22Rv1 (cell line): ENCODE data around the gene C9.

ENCODE experiments used
- ZFX ChIP-seq: fragments of 450-650 bp; IDR thresholded peaks from 2 replicates; pipeline ENCODE4 v1.6.1; 2017; ENCODE audit warnings: antibody characterized with exemption, borderline replicate concordance
- TF ChIP-seq, protein P1 (sequence below): fragments of 450-650 bp; IDR thresholded peaks from 2 replicates; pipeline ENCODE4 v1.5.1; 2017; ENCODE audit warnings: mild to moderate bottlenecking

DNA sequence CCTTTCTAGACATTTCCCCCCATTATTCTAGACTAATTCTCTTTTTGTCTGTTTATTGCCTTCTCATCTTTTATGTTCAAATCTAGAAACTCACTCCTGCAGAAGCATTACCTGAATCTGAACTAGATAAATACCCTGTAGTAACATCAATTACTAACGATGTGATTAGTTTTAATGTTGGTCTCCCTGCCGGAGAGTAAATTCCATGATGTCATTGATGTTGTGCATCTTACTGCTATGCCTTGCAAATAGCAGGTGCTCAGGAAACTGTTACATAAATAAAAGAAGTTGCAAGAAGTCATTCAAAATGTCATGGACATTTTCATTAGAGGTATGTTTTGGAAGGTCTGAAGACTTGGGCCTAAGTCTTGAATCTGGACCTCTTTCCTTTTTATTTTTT is 23.0 kb upstream of the C9 start:
- TF ChIP-seq, protein P1, sequence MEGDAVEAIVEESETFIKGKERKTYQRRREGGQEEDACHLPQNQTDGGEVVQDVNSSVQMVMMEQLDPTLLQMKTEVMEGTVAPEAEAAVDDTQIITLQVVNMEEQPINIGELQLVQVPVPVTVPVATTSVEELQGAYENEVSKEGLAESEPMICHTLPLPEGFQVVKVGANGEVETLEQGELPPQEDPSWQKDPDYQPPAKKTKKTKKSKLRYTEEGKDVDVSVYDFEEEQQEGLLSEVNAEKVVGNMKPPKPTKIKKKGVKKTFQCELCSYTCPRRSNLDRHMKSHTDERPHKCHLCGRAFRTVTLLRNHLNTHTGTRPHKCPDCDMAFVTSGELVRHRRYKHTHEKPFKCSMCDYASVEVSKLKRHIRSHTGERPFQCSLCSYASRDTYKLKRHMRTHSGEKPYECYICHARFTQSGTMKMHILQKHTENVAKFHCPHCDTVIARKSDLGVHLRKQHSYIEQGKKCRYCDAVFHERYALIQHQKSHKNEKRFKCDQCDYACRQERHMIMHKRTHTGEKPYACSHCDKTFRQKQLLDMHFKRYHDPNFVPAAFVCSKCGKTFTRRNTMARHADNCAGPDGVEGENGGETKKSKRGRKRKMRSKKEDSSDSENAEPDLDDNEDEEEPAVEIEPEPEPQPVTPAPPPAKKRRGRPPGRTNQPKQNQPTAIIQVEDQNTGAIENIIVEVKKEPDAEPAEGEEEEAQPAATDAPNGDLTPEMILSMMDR, result no peak
- no peak for TF ChIP-seq ZFX
